ENCODE measurements around the gene C22orf23.

The C22orf23 gene

DNA sequence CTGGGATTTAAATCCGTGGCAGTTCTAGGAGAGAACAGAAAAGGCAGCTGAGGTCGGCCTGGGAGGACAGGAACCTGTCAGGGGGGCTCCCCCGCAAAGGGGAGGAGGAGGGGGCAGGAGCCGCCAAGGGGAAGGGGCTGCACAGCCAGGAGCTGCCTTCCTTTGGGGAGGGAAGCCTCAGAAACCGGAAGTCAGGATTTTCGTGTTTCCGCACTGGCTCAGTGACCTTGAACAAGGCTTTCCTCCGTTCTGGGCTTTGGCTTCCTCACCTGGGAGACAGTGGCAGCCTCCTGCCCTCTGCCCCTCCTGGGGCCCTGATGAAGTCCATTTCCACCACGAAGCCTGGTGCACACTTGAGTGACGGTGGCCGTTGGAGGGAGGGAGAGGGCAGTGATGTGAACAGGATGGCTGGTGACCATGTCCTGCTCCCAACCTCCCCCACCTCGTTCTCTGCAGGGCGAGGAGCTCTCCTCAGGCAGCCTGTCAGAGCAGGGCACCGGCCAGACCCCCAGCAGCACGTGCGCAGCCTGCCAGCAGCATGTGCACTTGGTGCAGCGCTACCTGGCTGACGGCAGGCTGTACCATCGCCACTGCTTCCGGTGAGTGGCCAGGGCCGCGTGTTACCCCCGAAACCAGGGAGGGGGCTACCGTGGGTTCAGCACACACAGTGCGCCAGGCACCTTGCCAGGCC, 34.7 kb downstream of the C22orf23 start:
- Histone ChIP-seq H3K9me3 (ENCODE audit: control insufficient read depth, insufficient read depth, low read depth, low read length) (no peaks in the 10 kb centered on the region), H3K27ac (ENCODE audit: extremely low read depth, low read depth, low read length) (no peak overlapping the region), H3K36me3 (ENCODE audit: control insufficient read depth in 2 of 2, insufficient read depth in 1 of 2, low read length in 2 of 2) (peaks cover 52 to 81% of the 10 kb centered on the region in 2 experiments; a peak in 2 of 3 replicates), H3K4me3 (ENCODE audit: low read depth, low read length) (no peak overlapping the region), H3K4me1 (ENCODE audit: control insufficient read depth, insufficient read depth, low read length) (no peaks in the 10 kb centered on the region)
- CTCF ChIA-PET: interaction anchor here (1.2 to 1.5 kb wide), 2 partner anchors 15 to 55 kb away, joined by 3 to 5 read pairs; no protein-coding TSS in a partner anchor
- POLR2A ChIA-PET: interaction anchor here (1.0 kb wide), 1 partner anchor 101 kb away, joined by 10 read pairs; no protein-coding TSS in a partner anchor
- TF ChIP-seq YY2 (tag by site-specific recombination; IDR thresholded peaks at IDR 0.05): no peak
- no peak for TF ChIP-seq ZFHX2 (tag by site-specific recombination; conservative IDR thresholded peaks at IDR 0.05)
- no peak for TF ChIP-seq ZNF830 (tag by site-specific recombination; IDR thresholded peaks at IDR 0.05; ENCODE audit: low read depth)
- TF ChIP-seq ZNF571 (tag by site-specific recombination; IDR thresholded peaks at IDR 0.05): no peak
- TF ChIP-seq, protein P1, sequence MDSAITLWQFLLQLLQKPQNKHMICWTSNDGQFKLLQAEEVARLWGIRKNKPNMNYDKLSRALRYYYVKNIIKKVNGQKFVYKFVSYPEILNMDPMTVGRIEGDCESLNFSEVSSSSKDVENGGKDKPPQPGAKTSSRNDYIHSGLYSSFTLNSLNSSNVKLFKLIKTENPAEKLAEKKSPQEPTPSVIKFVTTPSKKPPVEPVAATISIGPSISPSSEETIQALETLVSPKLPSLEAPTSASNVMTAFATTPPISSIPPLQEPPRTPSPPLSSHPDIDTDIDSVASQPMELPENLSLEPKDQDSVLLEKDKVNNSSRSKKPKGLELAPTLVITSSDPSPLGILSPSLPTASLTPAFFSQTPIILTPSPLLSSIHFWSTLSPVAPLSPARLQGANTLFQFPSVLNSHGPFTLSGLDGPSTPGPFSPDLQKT (IDR thresholded peaks at IDR 0.05; ENCODE audit: borderline replicate concordance, low read depth, low read length): no peak
- no peak for TF ChIP-seq SALL2 (tag by site-specific recombination; IDR thresholded peaks at IDR 0.05; ENCODE audit: borderline replicate concordance)
- TF ChIP-seq KLF16 (tag by site-specific recombination; IDR thresholded peaks at IDR 0.05): no peak
- TF ChIP-seq, protein P2, sequence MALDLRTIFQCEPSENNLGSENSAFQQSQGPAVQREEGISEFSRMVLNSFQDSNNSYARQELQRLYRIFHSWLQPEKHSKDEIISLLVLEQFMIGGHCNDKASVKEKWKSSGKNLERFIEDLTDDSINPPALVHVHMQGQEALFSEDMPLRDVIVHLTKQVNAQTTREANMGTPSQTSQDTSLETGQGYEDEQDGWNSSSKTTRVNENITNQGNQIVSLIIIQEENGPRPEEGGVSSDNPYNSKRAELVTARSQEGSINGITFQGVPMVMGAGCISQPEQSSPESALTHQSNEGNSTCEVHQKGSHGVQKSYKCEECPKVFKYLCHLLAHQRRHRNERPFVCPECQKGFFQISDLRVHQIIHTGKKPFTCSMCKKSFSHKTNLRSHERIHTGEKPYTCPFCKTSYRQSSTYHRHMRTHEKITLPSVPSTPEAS (tag by site-specific recombination; IDR thresholded peaks at IDR 0.05): no peak
- TF ChIP-seq ZFP3 (tag by site-specific recombination; IDR thresholded peaks at IDR 0.05; ENCODE audit: low read depth): no peak

DNA sequence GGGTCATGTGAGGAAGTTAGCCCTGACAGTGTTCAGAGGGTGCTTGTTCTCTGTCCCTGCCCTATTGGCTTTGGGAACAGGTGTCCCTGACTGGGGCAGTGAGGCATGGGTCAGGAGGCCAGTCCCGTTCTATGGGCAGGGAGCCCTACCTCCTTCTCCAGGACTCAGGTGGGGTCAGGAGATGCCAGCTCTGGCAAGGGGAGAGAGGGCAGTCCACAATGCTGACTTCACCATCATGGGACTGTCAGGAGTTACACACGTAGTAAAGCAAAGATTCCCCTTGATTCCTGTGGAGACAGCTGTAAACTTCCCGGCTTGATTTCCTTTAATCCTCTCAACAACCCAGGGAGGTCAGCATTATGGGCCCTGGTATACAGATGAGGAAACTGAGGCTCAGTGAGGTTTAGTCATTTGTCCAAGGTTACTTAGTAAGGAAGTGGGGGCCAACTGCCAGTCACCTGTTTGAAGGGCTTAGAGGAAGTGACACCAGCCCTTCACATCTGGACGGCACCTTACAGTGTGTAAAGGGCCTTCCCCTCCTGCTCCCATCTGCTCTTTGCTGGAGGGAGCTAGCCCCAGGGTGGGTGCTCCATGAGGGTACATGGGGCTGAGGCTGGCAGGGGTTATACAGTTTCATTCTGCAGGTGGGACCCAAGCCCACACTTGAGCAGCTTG, 35.4 kb downstream of the C22orf23 start:
- H3K36me3 ChIP-seq (ENCODE audit: control insufficient read depth in 2 of 2, insufficient read depth in 1 of 2, low read length in 2 of 2): peaks cover 51 to 81% of the 10 kb centered on the region in 2 experiments; a peak in 2 of 3 replicates
- CTCF ChIA-PET: interaction anchor here (0.6 to 1.5 kb wide), 3 partner anchors 16 to 398 kb away, joined by 3 to 5 read pairs (median 3); no protein-coding TSS in a partner anchor
- TF ChIP-seq ZNF621 (tag by site-specific recombination; IDR thresholded peaks at IDR 0.05) (no peak), EGR2 (tag by site-specific recombination; IDR thresholded peaks at IDR 0.05; ENCODE audit: low read depth) (no peak), HOXA7 (CRISPR knock-in tag; IDR thresholded peaks at IDR 0.05; ENCODE audit: borderline replicate concordance) (no peak), WT1 (tag by site-specific recombination; IDR thresholded peaks at IDR 0.05) (no peak), MYNN (tag by site-specific recombination; IDR thresholded peaks at IDR 0.05; ENCODE audit: borderline replicate concordance) (no peak), GLI2 (tag by site-specific recombination; IDR thresholded peaks at IDR 0.05; ENCODE audit: borderline replicate concordance, low read depth) (no peak), ZNF626 (tag by site-specific recombination; IDR thresholded peaks at IDR 0.05) (no peak)
- TF ChIP-seq, protein P3, sequence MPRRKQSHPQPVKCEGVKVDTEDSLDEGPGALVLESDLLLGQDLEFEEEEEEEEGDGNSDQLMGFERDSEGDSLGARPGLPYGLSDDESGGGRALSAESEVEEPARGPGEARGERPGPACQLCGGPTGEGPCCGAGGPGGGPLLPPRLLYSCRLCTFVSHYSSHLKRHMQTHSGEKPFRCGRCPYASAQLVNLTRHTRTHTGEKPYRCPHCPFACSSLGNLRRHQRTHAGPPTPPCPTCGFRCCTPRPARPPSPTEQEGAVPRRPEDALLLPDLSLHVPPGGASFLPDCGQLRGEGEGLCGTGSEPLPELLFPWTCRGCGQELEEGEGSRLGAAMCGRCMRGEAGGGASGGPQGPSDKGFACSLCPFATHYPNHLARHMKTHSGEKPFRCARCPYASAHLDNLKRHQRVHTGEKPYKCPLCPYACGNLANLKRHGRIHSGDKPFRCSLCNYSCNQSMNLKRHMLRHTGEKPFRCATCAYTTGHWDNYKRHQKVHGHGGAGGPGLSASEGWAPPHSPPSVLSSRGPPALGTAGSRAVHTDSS (tag by site-specific recombination; IDR thresholded peaks at IDR 0.05): no peak
- TF ChIP-seq, protein P4, sequence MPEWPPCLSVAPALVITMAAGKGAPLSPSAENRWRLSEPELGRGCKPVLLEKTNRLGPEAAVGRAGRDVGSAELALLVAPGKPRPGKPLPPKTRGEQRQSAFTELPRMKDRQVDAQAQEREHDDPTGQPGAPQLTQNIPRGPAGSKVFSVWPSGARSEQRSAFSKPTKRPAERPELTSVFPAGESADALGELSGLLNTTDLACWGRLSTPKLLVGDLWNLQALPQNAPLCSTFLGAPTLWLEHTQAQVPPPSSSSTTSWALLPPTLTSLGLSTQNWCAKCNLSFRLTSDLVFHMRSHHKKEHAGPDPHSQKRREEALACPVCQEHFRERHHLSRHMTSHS (tag by site-specific recombination; IDR thresholded peaks at IDR 0.05): no peak
- TF ChIP-seq, protein P5, sequence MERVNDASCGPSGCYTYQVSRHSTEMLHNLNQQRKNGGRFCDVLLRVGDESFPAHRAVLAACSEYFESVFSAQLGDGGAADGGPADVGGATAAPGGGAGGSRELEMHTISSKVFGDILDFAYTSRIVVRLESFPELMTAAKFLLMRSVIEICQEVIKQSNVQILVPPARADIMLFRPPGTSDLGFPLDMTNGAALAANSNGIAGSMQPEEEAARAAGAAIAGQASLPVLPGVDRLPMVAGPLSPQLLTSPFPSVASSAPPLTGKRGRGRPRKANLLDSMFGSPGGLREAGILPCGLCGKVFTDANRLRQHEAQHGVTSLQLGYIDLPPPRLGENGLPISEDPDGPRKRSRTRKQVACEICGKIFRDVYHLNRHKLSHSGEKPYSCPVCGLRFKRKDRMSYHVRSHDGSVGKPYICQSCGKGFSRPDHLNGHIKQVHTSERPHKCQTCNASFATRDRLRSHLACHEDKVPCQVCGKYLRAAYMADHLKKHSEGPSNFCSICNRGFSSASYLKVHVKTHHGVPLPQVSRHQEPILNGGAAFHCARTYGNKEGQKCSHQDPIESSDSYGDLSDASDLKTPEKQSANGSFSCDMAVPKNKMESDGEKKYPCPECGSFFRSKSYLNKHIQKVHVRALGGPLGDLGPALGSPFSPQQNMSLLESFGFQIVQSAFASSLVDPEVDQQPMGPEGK (tag by site-specific recombination; IDR thresholded peaks at IDR 0.05): no peak
- TF ChIP-seq, protein P6, sequence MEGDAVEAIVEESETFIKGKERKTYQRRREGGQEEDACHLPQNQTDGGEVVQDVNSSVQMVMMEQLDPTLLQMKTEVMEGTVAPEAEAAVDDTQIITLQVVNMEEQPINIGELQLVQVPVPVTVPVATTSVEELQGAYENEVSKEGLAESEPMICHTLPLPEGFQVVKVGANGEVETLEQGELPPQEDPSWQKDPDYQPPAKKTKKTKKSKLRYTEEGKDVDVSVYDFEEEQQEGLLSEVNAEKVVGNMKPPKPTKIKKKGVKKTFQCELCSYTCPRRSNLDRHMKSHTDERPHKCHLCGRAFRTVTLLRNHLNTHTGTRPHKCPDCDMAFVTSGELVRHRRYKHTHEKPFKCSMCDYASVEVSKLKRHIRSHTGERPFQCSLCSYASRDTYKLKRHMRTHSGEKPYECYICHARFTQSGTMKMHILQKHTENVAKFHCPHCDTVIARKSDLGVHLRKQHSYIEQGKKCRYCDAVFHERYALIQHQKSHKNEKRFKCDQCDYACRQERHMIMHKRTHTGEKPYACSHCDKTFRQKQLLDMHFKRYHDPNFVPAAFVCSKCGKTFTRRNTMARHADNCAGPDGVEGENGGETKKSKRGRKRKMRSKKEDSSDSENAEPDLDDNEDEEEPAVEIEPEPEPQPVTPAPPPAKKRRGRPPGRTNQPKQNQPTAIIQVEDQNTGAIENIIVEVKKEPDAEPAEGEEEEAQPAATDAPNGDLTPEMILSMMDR (tag by site-specific recombination; IDR thresholded peaks at IDR 0.05): no peak
- TF ChIP-seq, protein P7, sequence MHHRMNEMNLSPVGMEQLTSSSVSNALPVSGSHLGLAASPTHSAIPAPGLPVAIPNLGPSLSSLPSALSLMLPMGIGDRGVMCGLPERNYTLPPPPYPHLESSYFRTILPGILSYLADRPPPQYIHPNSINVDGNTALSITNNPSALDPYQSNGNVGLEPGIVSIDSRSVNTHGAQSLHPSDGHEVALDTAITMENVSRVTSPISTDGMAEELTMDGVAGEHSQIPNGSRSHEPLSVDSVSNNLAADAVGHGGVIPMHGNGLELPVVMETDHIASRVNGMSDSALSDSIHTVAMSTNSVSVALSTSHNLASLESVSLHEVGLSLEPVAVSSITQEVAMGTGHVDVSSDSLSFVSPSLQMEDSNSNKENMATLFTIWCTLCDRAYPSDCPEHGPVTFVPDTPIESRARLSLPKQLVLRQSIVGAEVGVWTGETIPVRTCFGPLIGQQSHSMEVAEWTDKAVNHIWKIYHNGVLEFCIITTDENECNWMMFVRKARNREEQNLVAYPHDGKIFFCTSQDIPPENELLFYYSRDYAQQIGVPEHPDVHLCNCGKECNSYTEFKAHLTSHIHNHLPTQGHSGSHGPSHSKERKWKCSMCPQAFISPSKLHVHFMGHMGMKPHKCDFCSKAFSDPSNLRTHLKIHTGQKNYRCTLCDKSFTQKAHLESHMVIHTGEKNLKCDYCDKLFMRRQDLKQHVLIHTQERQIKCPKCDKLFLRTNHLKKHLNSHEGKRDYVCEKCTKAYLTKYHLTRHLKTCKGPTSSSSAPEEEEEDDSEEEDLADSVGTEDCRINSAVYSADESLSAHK (tag by site-specific recombination; IDR thresholded peaks at IDR 0.05): no peak

More for the DNA sequence above, 35.4 kb downstream of the C22orf23 start:
- Histone ChIP-seq H3K9me3 (ENCODE audit: control insufficient read depth, insufficient read depth, low read depth, low read length) (no peaks in the 10 kb centered on the region), H3K4me3 (ENCODE audit: low read depth, low read length) (no peak overlapping the region), H3K27ac (ENCODE audit: extremely low read depth, low read depth, low read length) (no peak overlapping the region), H3K4me1 (ENCODE audit: control insufficient read depth, insufficient read depth, low read length) (no peaks in the 10 kb centered on the region)
- POLR2A ChIA-PET: interaction anchor here (1.0 kb wide), 1 partner anchor 100 kb away, joined by 10 read pairs; no protein-coding TSS in a partner anchor
